Hematopoietic multipotent progenitor cell treated with erythropoietin and hydrocortisone succinate and interleukin-3 and kit ligand, for 4 days (in vitro differentiated cells): ENCODE measurements around the gene ABCE1.

Source experiments
- DNase-seq: peaks from one replicate; pipeline ENCODE4 v3.0.0-alpha.2; 2015

The ABCE1 gene

DNA sequence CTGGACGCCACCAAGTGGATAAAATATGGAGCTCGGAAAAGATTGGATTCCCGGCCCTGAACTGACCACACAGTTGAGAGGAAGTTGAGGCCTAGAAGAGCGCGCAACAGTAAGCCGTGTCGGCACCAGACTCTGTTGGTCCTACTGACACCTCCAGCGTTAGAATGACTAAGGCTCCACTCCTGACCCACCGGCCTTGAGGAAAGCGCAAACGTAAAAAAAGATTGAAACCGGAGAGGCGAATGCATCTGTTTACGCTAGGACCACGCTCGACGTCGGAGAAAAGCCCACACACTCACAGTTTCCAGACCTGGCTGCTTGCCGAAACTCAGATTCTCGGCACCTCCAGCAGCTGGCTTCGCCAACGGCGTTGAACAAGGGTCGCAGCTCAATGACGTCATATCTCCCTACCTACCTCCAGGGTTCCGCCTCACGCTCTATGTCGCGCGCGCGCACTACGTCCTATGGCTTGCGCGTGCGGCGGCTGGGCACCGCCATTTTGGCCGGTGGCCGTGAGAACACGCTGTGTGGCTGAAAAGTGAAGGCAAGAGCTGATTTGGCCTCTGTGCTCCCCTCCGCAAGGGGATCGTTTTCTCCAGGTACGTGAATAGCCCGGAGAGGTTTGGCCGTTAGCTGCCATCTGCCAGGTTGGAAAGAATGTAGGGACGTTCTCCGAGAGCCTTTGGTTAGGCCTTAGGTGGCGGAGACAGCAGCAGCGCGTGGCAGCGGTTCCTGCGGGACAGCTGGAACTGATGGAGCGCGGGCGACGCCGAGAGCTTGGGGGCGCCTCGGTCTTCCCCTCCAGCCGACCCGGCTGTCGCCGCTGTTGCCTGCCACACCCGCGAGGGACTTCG, at the start of gene ABCE1, which contains the start of gene ANAPC10:
ABCE1 (plus strand) TSS at position 491 of the 854 bp plus-strand sequence. CDS start 6,102 bp downstream, outside the sequence.
ANAPC10 (minus strand) TSS at position 376 of the 854 bp plus-strand sequence. CDS start 2,097 bp downstream, outside the sequence.
- DNase-seq, result peak; percentile 99

DNA sequence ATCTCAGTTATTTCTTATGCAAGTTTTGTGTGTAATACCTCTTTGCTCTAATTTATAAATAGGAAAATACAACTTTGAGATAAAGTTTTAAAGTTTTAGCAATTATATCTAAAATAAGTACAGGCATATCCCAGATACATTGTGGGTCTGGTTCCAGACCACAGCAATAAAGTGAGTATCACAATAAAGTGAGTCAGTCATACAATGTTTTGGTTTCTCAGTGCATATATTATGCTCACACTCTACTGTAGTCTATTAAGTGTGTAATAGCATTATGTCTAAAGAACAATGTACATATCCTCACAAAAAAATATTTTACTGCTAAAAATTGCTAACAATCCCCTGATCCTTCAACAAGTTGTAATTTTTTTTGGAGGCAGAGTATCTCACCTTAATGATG, 49.3 kb upstream of the ABCE1 start:
- no peak for DNase-seq

DNA sequence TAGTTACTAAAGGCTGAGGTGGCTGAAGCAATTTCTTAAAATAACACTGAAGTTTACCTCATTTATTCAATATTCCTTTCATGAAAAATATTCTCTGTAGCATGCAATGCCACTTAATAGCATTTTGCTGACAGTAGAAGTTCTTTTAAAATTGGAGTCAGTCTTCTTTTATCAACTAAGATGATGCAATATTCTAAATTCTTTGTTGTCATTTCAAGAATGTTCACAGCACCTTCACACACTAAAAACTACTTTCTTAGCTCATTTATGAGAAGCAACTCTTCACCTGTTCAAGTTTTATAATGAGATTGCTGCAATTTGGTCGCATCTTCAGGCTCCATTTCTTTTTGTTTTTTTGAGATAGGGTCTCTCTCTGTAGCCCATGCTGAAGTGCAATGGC, 48.9 kb upstream of the ABCE1 start:
- DNase-seq, result no peak

DNA sequence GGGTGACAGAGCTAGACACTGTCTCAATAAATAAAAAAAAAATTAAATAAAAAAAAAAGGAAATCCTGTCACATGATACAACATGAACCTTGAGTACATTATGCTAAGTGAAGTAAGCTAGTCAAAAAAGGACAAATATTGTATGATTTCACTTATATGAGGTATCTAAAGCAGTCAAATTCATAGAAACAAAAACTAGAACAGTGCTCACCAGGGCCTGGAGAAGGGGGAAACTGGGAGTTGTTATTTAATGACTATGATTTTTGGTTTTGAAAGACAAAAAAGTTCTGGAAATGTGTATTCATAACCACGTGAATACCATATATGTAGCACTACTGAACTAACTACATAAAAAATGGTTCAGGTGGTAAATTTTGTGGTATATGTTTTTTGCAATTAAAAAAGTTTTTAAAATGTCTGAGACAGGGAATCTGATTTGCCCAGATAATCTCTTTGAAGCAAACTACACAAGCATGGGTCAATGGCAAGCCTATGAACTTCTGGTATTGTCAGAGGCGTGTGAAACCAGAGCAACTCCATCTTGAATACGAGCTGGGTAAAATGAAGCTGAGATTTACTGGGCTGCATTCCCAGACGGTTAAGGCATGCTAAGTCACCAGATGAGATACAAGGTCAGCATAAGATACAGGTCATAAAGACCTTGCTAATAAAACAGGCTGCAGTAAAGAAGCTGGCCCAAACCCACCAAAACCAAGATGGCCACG, 42.4 kb upstream of the ABCE1 start:
- DNase-seq, result no peak

DNA sequence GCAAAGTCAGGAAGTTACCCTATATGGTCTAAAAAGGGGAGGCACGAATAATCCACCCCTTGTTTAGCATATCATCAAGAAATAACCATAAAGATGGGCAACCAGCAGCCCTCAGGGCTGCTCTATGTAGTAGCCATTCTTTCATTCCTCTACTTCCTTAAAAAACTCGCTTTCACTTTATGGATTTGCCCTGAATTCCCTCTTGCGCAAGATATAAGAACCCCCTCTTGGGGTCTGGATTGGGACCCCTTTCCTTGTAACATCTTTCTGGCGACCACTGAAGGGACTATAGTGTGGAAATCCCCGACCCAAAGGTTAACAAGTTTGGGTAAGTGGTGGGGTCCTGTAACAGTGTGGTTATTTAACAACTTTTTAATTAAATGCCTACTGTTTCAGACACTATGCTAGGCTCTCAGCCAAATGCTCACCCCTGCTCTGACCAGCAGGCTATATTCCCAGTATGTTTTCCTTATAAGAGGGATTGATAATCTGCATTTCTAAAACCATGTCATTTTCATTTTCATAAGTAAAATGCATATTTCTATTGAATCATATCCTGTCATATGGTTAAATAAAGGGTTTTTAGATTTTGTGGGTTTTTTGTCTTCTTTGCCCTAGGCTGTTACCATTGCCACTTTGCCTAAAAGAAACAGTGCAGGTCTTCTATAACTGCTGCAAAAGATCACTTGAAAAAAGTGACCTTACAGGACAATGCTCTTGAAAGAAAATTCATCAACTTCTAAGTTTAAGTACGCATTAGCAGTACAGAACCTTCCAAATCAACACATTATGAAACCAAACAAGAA, 41.6 kb upstream of the ABCE1 start:
- no peak for DNase-seq

DNA sequence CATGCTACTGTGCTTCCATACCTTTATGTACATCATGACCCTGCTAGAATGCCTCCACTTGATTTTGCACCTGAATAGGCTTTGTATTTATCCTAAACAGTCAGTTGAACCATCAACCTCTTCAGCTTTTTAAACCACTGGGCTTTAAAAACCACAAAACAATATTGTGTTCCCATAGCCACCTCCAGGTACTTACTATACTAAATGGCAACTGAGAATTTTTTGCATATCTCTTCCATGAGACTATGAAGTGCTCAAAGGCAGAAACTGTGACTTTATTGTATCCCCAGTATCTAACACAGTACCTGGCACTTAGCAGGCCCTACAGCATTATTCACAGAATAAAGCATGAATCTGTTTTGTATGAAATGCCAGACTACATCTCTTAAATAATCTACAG, 39.9 kb upstream of the ABCE1 start:
- no peak for DNase-seq

DNA sequence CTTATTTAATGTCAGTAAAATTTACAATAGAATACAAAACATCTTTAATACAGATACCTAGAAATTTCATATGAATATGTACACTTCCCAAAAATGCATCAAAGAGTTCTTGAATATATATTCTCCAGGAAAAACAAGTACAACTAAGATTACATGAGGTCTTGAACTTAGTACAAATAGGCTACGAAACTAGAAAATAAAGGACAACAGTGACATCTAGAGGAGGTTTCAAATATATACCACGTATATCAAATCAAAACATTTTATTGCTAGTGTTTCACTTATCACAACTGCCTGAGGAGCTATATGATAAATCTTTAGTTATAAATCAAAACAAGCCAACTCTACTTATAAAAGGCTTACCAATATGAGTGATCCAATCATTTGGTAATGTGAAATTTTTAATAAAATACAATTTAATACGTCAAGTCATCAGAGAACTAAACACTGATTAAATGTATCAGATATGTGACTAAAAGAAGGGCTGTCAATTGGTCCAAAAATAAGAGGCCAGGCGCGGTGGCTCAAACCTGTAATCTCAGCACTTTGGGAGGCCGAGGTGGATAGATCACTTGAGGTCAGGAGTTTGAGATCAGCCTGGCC, 36.7 kb upstream of the ABCE1 start:
- DNase-seq, result peak; percentile 82

DNA sequence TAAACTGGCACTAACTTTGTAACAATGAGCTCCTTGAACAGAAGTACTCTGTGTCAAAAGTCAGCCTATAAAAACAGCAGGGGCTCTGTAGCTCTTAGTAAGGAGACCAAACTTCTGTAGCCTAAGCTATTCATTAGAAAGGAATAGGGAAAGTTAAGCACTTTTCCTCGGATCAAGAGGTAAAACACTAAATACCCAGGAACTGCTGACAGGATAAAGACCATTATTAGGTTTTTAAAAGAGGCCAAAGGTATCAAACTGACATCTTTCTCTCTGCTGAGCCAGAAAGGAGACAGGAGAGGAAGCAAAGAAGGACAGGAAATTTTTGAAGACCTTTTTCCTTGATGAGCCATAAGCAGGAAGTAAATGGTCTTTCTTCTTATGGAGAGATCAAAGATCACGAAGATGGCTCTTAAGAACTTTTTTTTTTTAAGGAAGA, 32.0 kb upstream of the ABCE1 start:
- DNase-seq, result no peak

DNA sequence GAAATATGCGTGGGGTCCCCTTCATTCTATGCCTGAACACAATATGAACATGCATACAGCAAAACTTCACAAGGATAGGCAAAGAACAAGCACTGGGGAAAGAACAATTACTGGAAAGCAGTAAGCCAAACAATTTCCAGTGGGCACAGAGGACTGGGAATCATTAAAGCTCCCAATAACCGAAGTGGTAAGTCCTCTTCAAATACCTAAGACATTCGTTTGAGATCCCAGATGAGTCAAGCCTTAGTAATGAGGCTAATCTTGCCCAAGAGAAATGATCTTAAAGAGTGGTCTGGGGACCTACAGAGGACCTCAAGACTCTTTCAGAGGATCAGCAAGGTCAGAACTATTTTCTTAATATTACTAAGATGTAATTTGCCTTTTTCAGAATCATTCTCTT, 28.8 kb upstream of the ABCE1 start:
- no peak for DNase-seq

DNA sequence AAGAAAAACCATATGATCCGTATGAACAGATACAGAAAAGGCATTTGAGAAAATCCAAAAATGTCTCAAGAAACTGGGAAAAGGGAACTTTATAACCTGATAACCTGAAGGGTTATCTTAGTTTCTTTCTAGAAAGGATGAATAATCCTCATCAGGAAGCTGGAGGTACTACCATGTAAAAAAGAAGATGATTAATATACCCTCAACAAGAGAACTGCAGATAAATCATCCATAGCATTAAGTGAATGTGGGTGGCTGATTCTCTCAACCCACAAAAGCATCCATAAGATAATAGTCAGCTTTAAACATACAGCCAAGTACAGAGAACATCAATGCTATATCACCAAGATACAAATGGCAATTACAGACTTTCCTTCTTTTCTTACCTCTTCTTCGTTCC, 26.6 kb upstream of the ABCE1 start:
- DNase-seq, result no peak

DNA sequence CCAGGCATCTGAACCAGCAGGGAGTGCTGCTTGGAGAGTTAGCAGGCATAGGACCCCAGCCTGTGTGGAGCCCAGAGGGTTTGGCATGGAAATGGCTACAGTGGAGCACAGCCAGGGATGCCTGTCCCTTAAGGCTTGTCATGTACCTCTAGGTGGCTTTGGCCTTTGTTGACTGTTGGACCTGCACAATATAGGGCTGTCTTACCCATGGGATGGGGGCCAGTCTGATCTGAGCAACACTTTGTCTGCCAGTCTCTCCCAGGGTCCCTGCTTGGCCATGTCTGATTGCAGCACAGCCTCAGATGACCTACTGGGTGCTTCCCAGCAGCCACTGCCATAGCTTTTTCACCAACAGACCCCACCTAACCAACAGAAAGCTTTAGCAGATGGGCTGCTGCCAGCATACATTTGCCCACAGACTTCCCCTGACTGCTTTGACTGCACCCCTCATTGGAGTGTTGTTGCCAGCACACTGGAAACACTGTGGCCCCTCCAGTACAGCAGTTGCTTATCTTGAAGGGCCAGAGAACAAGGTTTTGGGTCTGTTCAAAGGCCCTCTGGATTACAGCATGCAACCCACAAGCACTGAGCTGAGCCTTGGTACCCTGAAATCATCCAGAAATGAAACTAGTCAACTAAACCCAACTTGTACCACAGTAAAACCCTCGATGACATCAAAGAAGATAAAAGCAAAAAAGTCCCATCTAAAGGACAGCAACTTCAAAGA, 22.2 kb upstream of the ABCE1 start:
- peak; percentile 91 for DNase-seq

DNA sequence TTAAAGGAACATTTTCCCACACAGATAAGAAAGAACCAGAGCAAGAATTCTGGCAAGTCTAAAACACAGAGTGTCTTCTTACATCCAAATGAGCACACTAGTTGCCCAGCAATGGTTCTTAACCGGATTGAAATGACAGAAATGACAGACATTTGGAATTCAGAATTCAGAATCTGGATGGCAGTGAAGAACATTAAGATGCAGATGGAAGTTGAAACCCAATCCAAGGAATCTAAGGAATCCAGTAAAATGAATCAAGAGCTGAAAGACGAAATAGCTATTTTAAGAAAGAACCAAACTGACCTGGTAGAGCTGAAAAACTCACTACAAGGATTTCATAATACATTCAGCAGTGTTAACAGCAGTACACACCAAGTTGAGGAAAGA, 21.6 kb upstream of the ABCE1 start:
- no peak for DNase-seq

DNA sequence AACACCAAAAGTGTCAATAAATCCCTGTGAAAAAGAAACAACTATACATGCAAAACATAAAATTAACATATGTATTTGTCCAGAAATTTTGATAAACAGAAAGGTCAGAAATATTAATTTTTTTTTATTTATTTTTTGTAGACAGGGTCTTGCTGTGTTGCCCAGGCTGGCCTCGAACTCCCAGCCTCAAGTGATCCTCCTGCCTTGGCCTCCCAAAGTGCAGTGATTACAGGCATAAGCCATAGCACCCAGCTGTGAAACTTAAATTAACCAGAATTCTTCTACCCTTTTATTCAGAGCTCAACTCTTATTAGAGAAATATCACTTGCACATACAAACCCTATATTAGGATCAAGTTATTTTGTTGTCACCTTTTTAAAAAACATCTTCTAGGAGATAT, 16.4 kb upstream of the ABCE1 start:
- DNase-seq, result no peak

DNA sequence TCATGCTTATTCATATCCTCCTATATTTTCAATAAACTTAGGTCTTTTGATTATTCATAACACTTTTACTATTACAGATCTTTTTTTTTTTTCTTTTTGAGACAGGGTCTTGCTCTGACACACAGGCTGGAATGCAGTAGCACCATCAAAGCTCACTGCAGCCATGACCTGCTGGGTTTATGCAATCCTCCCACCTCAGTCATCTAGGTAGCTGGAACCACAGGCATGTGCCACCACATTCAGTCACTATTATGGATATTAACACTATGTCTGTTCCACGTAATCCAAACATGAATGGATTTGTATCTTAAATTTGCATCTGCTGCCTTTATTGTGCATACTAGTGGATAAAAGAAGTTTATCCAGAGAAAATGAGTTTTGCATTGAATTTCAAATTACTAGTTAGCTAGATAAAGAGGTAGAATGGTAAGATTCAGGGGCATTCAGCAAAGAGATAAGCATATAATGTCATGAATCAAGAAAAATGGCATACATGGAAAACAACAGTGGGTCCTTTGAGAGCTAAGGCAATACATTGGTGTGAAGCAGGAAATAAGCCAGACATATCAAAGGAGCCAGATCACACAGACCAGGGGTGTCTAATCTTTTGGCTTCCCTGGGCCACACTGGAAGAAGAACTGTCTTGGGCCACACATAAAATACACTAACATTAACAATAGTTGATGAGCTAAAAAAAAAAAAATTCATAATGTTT, 14.1 kb upstream of the ABCE1 start:
- peak; percentile 71 for DNase-seq

DNA sequence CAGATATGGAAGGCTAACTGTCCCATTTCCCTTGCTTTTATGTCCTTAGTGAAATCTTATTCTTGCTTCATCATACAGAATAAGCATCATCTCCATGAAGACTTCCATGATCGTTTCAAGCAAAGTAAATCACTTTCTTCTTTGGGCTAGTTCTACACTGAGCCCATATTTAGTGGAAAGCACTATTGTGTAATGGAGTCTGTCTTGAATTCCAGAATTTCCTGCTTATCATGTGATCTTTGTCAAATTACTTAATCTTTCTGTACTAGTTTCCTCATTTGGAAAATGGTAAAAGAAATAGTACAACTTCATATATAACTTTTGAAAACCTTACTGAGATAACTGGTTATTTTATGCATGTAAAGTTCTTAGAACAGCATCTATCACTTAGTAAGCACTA, 7.7 kb upstream of the ABCE1 start:
- DNase-seq, result no peak

DNA sequence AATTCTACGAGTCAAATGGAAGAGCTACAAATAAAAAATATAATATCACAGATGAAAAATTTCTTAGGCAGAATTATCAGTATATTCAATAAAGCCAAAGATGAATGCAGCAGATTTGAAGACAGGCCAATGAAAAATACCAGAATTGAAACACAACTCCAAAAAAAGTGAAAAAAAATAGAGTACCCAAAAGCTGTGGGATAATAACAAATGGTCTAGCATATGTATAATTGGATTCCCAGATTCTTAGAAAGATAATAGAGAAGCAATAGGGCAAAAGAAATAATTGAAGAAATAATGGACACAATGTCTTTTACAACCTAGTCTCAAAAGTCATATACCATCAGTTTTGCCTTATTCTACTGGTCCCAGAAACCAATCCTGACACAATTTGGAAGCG, 4.5 kb upstream of the ABCE1 start:
- DNase-seq, result no peak

DNA sequence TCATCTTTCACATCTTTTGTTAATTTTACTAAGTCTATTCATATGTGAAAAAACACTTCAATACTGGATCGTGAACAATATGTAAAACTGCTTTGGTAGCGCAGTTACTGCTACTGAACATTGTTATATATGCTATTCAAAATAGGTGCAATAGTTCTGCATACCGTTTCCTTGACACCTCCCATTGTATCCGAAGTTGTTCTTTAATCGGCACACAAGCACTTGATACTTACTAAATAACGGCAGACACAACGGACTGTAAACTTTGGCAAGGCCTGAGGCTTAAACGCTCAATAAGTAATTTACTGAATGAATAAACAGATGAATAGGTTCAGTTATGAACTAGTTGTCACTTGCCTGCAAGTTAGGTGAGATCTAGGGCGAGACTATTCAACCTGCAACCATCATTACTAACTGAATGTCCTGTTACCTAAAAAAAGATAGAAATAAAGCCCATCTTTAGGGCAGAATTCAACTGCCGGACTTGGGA, 735 bp upstream of the ABCE1 start:
- peak; percentile 33 for DNase-seq

DNA sequence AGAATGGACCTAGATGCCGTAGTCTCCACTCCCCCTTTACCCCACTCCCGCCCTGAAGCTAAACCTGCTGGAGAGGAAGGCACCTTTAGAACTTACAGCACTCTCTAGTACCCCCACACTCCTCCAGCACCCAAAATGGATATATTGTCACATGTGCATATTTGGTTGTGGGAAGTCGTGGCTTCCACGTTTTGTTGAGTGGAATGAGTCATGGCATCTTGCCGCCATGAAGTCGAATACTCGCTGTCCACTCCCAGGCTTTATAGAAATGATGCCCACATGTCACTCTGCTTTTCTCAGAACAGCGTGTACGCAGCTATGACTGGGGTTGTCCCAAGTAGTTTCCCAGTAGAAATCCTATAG, 545 bp downstream of the ABCE1 start:
- peak; percentile 76 for DNase-seq

DNA sequence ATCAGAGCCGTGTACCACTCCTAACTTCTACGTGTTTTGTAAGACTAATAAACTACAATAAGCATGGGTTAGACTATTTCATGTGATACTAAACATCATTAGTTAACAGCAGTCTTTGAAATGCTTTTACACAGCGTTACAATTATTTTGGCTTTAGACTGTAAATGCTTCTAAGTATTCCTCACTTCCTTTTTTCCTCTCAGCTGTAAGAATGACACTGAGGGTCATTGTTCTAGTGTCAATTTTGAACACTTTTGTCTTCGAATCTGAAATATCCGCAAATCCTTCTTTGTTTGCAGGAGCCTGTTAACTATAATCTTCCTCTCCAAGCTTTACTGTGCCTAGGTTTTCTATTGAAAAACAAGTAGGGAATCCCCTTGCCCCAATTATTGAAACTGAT, 1.5 kb downstream of the ABCE1 start:
- DNase-seq, result peak; percentile 34

DNA sequence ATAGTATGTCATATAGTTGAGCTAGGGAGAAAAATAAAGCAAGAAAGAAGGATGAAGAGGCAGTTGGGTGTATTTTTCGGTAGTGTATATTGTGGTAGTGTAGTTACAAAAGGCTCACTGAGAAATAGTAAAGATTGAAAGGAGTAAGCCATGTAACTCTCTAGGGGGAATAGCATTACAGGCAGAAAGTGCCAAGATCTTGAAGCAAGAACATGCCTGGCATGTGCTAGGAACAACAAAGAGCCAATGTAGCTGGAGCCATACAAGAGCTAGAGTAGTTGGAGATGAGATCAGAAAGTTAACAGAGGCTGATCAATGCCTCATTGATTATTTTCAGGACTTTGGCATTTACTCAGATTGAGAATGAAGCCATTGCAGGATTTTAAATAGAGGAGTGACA, 3.0 kb downstream of the ABCE1 start:
- no peak for DNase-seq

DNA sequence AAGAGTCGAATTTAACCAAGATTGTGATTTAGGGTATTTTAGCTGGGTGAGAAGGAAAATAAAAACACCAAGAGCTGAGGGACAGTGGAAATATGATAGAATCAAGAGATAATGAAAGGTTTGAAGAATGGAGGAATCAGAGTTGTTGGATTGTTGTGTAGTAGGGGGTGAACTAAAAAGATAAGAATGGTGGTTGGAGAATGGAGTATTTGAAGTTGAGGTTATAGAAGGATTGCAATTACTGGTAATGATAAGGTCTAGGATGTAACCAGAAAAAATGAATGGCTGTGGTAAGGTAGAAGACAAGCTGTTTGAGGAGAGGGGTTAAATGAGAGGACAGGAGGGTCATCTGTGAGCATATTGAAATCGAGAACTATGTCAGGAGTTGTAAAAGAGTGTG, 4.5 kb downstream of the ABCE1 start:
- peak; percentile 43 for DNase-seq
